ENCODE data around the gene FER. TPM values are rescaled to one million over a fixed set of nuclear protein-coding genes. Genes with fewer than 3 reads are reported as not detected.

The FER gene
- total and polyA plus RNA-seq, 2 experiments from 2014 or later, result 10.6 to 29.4 TPM

DNA sequence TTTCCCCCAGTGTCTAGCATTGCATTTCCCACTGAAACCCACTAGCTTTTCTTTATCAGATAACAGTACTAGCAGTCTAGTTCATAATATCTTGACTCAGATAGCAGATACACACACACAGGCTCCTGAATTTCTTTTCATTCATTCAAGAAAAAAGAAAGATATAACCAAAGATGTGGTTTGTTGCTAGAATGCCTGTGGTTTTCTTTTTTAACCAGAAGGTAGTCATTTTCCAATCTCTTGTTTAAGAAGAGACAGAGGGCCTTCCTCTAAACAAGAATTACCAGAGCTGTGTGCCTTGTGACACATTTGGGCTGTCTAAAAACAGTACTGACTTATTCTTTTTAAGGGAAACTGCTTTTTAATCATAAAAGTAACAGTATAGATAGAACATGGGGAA is 494.8 kb downstream of the FER start:
- no peak overlapping the region for H3K27ac ChIP-seq
- TF ChIP-seq EZH2 (IDR thresholded peaks at IDR 0.05; ENCODE audit: borderline replicate concordance), result no peak
- no peak for TF ChIP-seq EZH2phosphoT487 (IDR thresholded peaks at IDR 0.05; ENCODE audit: low read depth, severe bottlenecking, unreplicated experiment)
- TF ChIP-seq, protein P1, sequence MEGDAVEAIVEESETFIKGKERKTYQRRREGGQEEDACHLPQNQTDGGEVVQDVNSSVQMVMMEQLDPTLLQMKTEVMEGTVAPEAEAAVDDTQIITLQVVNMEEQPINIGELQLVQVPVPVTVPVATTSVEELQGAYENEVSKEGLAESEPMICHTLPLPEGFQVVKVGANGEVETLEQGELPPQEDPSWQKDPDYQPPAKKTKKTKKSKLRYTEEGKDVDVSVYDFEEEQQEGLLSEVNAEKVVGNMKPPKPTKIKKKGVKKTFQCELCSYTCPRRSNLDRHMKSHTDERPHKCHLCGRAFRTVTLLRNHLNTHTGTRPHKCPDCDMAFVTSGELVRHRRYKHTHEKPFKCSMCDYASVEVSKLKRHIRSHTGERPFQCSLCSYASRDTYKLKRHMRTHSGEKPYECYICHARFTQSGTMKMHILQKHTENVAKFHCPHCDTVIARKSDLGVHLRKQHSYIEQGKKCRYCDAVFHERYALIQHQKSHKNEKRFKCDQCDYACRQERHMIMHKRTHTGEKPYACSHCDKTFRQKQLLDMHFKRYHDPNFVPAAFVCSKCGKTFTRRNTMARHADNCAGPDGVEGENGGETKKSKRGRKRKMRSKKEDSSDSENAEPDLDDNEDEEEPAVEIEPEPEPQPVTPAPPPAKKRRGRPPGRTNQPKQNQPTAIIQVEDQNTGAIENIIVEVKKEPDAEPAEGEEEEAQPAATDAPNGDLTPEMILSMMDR (IDR thresholded peaks at IDR 0.05; ENCODE audit: poor library complexity), result no peak
- H3K27me3 ChIP-seq, result no peaks in the 10 kb centered on the region
- H2AFZ ChIP-seq, result no peak overlapping the region
- H3K79me2 ChIP-seq, result no peaks in the 10 kb centered on the region
- DNase-seq (ENCODE audit: low spot score), result no peak
- no peaks in the 10 kb centered on the region for H3K4me1 ChIP-seq (ENCODE audit: insufficient read depth)
- H3K9me2 ChIP-seq (replicated peaks; ENCODE audit: insufficient read depth), result no peaks in the 10 kb centered on the region
- H4K20me1 ChIP-seq (ENCODE audit: insufficient read depth, poor library complexity, severe bottlenecking), result no peaks in the 10 kb centered on the region
- no peak overlapping the region for H3K4me2 ChIP-seq
- H3K9me3 ChIP-seq (ENCODE audit: low read depth), result no peaks in the 10 kb centered on the region
- no peaks in the 10 kb centered on the region for H3K36me3 ChIP-seq (replicated peaks; ENCODE audit: insufficient read depth, low read depth)
- H3K4me3 ChIP-seq, result no peak overlapping the region

DNA sequence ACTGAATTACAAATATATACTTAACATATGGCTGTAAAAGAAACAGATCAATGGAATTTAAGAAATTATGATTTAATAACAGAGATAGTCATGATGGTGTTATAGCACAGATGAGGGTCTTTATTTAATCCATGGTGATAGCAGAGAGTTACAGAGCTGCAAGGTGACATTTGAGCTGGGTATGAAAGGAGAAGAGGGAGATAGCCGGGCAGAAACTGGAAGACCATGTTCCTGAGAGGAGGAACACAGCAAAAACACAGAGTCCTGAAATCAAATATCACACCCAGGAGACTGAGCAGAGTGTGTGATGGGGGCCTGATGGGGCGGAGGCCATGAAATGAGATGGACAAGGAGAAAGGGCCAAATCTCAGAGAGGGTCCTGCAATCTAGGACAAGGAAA is 498.7 kb downstream of the FER start:
- TF ChIP-seq EZH2phosphoT487 (IDR thresholded peaks at IDR 0.05; ENCODE audit: low read depth, severe bottlenecking, unreplicated experiment) (no peak), EZH2 (IDR thresholded peaks at IDR 0.05; ENCODE audit: borderline replicate concordance) (no peak)
- TF ChIP-seq, protein P1 (IDR thresholded peaks at IDR 0.05; ENCODE audit: poor library complexity), result no peak
- no peaks in the 10 kb centered on the region for H3K9me3 ChIP-seq (ENCODE audit: low read depth)

More for the DNA sequence above, 498.7 kb downstream of the FER start:
- no peaks in the 10 kb centered on the region for H3K4me1 ChIP-seq (ENCODE audit: insufficient read depth)
- no peaks in the 10 kb centered on the region for H3K9me2 ChIP-seq (replicated peaks; ENCODE audit: insufficient read depth)
- H3K79me2 ChIP-seq, result no peaks in the 10 kb centered on the region
- no peaks in the 10 kb centered on the region for H4K20me1 ChIP-seq (ENCODE audit: insufficient read depth, poor library complexity, severe bottlenecking)
- no peak overlapping the region for H3K27ac ChIP-seq
- H3K4me2 ChIP-seq, result no peak overlapping the region
- WGBS (ENCODE audit: low lambda C conversion rate, missing lambda C conversion rate), result 94% methylated on average over 2 of the region's 2 CpGs
- H2AFZ ChIP-seq, result no peak overlapping the region
- no peak overlapping the region for H3K4me3 ChIP-seq
- no peak for DNase-seq (ENCODE audit: low spot score)
- H3K27me3 ChIP-seq, result no peaks in the 10 kb centered on the region
- no peaks in the 10 kb centered on the region for H3K36me3 ChIP-seq (replicated peaks; ENCODE audit: insufficient read depth, low read depth)

Small RNA genes lying within 50 kb of the gene (small RNA-seq; reads per million reads assigned to genes)
- gene AC109481.1, result 0.12 reads per million
- gene RF00019, result not detected
- not detected for gene RNU6-47P
